Left colon (tissue), 2 donors: ENCODE data around the gene SCN7A. TPM values are rescaled to one million over a fixed set of nuclear protein-coding genes. Genes with fewer than 3 reads are reported as not detected.
A peak's percentile ranks its signal among the peaks of the same experiment; 100 is the strongest.
"Not testable (repeated sequence)": the region's sequence is repeated elsewhere in the genome, so short reads cannot be mapped to it uniquely, and the experiment has no call there.

Experiments
- ATAC-seq: fragments of 200-7000 bp; cut with Tn5 transposase; one replicate; pipeline ENCODE4 v1.9.1; 2020; ENCODE audit warnings: mild to moderate bottlenecking, moderate library complexity
- DNase-seq, 2 donors: peaks; one replicate each; pipeline ENCODE4 v3.0.0-alpha.2; 2020
- intact Hi-C, 2 donors: fragments of 100-400 bp; cut with DNase I in 1 of 2; cut with micrococcal nuclease in 1 of 2; formaldehyde crosslinking; loops; one replicate each; pipeline versions ENCODE4 v1.11.2 to v1.14.0; 2022; cut with DNase I, micrococcal nuclease
- total RNA-seq, 2 donors: library from RNA; stranded (reverse); fragmentation: NEBNext Ultra II Directional; extraction: Animal tissue kit (Norgen Biotek cat#: 25700); gene quantifications; one replicate each; pipeline ENCODE4 v1.2.1, GENCODE V29; 2021
- donor health status: DM: no; HTN: no; CAD: no.
- donor health status: DM: yes; HTN: yes; CAD: no.

SCN7A gene
- total RNA-seq, 2 donors from 2014 or later, result 1.6 to 10.0 TPM

DNA sequence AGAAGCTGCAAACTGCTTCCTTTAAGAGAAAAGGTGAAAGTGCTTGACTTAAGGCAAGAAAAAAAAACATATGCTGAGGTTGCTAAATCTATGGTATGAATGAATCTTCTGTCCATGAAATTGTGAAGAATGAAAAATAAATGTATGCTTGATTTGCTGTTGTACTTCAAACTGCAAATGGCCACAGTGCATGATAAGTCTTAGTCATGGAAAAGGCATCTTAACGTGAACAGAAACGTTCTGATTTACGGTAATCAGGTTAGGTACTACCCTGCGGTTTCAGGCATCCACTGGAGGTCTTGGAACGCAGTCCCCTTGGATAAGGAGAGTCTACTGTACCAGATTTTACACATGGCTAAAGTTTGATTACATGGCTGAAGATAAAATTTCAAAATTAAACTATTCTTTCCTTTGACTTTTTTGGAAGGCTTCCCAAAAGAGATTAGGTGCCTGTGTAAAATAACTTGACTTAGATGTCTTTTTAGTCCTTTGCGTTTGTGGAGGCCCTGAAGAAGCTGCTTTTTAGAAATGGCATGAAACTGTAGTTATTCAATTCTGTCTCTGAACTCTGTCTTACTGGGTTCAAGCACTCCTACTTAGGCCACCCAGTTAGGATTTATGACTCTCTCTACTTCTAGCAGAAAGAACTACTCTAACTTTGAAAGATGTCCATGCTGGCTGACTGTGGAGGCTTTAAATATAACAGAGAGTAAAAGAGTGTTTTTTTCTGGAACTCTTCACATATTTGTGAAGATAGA is 82.4 kb downstream of the SCN7A start:
- no peak for DNase-seq
- intact Hi-C loops, result no loop called here
- ATAC-seq, result no peak

DNA sequence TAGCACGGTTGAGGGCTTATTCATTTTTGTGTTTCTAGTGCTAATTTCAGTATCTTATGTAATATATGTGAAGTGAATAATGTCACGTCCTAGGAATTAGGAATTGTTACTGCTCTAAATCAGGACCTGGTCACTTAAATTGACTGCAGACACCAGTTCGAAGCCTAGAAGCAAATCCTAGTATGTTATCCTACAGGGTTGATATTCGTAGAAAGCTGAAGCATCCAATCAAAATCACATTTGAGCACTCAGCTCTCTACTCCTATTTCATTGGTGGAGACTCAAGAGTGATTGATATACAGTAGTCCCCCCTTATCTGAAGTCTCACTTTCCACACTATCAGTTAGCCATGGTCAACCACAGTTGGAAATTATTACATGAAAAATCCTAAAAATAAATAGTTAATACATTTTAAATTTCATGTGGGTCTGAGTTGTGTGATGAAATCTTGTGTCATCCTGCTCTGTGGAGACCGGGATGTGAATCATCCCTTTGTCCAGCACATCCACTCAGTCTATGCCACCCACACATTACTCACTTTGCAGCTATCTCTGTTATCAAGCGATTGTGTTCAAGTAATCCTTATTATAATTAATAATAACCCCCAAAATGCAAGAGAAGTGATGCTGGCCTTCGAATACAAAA is 83.1 kb downstream of the SCN7A start:
- intact Hi-C loops, result no loop called here
- ATAC-seq (no peak), DNase-seq (no peak)

DNA sequence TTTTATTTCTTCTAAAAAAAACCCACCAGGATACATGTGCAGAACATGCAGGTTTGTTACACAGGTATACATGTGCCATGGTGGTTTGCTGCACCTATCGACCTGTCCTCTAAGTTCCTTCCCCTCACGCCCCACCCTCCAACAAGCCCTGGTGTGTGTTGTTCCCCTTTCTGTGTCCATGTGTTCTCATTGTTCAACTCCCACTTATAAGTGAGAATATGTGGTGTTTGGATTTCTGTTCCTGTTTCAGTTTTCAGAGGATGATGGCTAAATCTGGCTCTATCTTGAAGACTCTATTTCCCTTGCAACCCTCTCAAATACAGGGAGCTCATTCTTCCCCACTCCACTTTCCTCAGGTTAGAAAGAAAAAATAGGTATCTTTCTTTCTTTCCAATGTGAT is 86.3 kb downstream of the SCN7A start:
- ATAC-seq, DNase-seq: not testable (repeated sequence)
- intact Hi-C loops, result loop anchor here in 1 of 2 donors (10.0 kb wide), 1 partner anchor 223 kb away; no protein-coding TSS in a partner anchor

DNA sequence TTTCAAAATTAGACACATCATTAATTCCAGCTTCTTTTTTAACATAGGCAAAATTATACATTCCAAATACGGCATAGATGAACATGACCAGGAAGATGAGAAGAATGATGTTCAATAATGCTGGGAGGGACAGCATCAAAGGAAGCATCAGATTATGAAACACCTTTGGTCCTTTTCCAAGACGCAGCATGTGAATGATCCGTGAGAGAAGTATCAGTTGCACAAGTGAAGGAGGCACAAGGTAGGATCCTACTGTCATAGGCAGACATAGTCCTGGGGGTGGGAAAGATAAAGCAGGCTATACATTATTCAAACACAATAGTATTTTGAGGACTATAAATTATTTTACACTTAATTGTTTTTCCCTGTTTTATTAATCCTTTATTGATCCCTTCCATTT is 87.7 kb downstream of the SCN7A start:
- no peak for ATAC-seq
- intact Hi-C loops, result loop anchor here in 1 of 2 donors (10.0 kb wide), 1 partner anchor 222 kb away; no protein-coding TSS in a partner anchor
- no peak for DNase-seq

DNA sequence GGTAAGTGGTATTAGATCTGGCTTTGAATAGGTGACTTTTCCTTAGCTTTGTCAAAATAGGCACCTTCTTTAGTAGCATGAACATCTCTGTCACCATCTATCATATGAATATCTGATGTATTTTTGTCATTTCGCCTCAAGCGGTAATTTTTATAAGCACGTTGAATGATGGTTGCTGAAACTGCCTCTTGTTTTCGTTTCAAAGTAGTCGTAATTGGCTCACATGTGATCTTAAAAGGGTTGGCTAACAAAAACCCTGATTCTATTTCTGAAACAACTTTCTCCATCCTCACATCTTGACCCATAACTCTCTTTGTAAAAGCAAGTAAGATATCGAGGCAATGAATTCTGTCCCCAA is 88.5 kb downstream of the SCN7A start:
- intact Hi-C loops, result loop anchor here in 1 of 2 donors (10.0 kb wide), 1 partner anchor 221 kb away; no protein-coding TSS in a partner anchor
- no peak for ATAC-seq

DNA sequence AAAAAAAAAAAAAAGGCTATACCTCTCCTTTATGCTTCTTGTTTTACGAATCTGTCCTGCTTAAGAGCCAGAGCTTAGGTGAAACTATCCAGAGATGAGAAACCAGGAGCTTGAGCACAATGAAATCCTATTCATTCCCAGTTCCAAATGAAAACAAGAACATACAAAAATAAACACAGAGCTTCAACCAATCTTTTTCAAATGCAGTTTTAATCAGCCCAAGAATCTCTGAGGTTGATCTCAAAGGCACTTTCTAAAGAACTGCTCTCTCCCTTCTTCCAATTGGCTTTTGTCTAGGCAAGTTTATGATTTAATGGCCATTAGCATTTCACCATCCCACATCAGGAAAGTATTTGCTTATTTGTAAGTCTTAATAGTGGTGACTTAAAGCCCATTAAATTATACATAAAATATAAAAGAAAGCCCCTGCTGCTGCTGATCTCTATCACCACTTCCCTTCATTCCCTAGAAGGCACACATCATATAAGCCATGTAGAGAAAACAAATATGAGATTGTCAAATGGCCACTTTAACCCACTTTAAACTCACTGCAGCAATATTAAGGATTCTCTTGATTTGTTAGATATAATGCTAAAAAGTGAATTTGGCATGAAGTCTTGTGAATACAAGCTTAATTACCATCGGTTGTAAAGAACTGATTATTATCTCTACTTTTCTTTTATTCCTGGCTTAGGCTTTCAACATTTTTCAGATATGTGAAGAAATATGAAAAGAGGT is 89.0 kb downstream of the SCN7A start:
- intact Hi-C loops, result loop anchor here in 1 of 2 donors (10.0 kb wide), 1 partner anchor 220 kb away; no protein-coding TSS in a partner anchor
- DNase-seq (no peak), ATAC-seq (no peak)

More for the DNA sequence above, 88.5 kb downstream of the SCN7A start:
- no peak for DNase-seq

DNA sequence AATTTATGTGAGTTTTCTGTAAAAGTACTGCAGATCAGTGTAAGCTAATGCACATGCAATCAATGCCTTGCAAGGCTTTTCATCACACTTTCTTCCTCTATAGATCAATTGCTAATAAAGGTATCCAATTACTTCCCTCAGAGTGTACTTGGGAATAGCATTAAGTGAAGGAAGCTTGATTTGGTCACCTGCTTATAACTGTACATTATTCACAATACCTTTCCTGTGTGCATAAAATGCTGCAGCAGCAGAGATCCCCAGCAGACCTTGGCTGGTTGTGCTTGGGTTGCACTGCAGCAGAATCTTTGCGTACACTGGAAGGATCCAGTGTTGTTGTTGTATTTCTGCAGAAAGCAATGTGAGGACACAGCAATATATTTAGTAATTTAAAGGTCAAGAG is 99.8 kb downstream of the SCN7A start:
- intact Hi-C loops, result no loop called here
- no peak for DNase-seq
- no peak for ATAC-seq

DNA sequence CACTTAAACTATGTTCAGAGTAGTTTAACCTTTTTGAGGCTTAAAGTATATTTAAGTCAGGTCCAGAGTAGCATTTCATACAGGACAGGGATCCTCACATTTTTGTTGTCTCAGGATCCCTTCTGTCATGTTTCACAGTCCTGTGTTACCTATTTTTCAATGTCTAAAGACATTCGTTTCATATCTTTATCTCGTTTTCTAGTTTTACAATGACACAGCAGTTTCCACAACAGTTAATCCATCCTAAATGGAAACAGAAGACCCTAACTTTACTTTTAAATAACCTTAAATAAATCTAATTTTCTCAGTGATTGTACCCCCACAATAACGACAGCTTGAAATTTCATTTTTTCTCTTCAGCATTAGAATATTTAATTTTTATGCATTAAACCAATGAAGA is 101.0 kb downstream of the SCN7A start:
- DNase-seq, result no peak
- intact Hi-C loops, result no loop called here
- no peak for ATAC-seq

DNA sequence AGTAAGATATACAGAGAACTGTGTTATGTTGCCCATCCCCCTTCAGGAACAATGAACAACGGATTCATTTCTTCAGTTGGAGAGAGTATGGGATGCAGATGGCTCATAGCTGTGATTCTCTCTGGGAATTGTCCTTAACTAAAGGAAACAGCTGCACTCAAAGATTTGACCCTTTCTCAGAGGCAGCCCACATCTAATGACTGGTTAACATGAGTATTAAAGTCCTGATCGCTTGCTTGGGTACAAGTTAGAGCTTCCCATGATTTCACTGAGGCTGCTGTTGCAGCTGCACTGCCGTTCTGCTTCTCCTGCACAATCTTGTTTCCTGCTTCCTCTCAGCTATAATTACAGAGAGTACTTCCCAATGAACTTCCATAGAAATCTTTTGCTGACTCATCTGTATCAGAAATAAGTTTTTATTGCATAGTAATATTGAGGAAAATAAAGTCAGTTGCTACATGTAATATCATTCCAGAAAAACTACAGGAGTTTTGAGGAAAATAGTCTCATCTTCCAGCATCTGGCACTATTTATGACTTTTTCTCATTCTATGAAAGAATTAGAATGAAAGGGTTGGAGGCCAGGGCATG is 105.5 kb downstream of the SCN7A start:
- no peak for ATAC-seq
- no peak for DNase-seq
- intact Hi-C loops, result no loop called here

DNA sequence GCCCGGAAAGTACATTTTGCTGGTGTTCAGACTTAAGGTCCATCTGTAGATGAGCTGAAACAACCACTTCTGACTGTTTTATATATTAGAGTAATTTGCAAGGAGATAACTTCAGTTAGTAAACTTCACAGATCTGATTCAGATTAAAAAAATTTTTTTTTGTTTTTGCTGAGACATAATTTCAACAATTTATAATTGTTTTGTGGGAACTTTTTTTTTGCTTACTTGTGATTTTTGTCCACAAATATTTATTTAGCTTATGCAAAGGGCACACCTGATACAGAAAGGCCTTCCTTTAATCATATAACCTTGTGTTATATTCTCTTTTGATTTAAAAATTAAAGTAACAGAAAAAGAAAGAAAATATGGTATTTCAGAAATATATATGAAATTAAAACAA is 108.7 kb downstream of the SCN7A start:
- ATAC-seq (no peak), DNase-seq (no peak)
- intact Hi-C loops, result no loop called here

DNA sequence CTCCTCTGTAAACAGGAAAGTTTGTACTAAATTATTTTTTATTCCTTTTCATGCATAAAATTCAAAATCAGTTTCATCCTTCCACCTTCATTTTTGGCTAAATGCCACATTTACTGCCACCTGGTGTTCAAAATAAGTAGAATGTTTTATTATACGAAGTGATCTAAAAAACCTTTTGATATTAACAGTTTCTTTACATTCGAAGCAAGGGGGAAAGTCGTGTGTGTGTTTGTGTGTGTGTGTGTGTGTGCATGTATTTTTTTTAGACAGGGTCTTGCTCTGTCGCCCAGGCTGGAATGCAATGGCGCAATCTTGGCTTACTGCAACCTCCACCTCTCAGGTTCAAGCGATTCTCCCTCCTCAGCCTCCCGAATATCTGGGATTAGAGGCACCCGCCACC is 109.3 kb downstream of the SCN7A start:
- ATAC-seq, result no peak
- no peak for DNase-seq
- intact Hi-C loops, result no loop called here

DNA sequence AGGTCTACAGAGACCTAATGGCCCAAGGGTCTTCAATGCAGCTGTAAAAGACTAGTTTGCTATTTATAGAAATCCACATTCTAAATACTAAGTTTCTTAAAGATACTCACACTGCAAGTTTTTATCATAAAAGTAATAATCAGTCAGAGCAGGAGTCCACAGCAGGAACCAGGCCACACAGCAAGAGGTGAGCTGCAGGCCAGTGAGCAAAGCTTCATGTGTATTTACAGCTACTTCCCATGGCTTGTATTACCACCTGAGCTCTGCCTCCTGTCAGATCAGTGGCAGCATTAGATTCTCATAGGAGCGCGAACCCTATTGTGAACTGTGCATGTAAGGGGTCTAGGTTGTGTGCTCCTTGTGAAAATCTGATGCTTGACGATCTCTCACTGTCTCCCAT is 111.6 kb downstream of the SCN7A start:
- no peak for ATAC-seq
- intact Hi-C loops, result no loop called here
- no peak for DNase-seq

DNA sequence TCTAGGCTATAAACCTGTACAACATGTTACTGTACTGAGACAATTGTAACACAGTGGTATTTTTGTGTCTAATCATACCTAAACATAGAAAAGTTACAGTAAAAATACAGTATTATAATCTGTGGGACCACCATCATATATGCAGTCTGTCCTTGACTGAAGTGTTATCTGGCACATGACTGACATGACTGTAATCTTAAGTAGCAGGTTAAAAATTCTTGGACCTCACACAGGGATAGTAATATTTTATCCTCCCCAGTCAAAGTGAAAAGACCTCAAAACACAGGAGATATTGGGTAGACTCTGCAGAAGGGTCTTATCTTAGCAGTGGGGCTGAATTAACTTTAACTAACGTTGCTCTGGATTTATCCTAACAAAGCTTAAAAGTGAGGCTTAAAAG is 113.4 kb downstream of the SCN7A start:
- ATAC-seq, result no peak
- no peak for DNase-seq
- intact Hi-C loops, result no loop called here

DNA sequence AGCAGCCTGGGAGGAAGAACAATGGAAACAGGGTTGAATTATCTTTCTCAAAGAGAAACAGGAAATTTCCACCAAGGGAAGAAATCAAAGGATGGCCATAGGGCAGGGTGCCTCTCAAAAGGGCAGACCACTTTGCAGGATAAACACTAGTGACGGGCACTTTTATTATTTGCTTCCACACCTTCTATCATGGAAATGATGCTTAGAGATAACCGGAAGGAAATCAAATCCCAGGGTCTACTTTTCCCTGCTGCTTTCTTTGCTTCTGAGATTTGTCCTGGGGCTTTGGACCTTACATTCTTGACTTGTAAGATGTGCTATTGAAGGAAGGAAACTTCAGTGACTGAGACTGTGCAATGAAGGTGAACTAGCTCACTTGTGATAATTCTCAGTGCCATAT is 117.2 kb downstream of the SCN7A start:
- intact Hi-C loops, result no loop called here
- ATAC-seq, result no peak
- DNase-seq, result no peak

DNA sequence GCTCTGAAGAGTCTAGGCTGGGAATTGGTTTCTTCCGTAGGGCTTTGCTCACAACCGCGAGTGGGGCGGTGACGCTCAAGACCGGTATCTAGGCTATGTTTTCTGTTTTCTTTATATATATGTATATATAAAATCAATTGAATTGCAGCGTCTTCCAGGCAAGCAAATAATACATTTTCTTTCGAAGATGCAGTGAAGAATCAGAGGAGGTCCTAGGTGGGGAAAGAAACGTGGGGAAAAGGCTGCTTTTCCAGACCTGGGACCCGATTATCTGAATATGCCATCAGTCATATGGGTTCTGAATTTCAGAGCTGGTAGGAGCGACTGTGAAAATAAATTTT is 117.6 kb downstream of the SCN7A start:
- intact Hi-C loops, result no loop called here
- ATAC-seq (peak; percentile 42), DNase-seq (no peak)

DNA sequence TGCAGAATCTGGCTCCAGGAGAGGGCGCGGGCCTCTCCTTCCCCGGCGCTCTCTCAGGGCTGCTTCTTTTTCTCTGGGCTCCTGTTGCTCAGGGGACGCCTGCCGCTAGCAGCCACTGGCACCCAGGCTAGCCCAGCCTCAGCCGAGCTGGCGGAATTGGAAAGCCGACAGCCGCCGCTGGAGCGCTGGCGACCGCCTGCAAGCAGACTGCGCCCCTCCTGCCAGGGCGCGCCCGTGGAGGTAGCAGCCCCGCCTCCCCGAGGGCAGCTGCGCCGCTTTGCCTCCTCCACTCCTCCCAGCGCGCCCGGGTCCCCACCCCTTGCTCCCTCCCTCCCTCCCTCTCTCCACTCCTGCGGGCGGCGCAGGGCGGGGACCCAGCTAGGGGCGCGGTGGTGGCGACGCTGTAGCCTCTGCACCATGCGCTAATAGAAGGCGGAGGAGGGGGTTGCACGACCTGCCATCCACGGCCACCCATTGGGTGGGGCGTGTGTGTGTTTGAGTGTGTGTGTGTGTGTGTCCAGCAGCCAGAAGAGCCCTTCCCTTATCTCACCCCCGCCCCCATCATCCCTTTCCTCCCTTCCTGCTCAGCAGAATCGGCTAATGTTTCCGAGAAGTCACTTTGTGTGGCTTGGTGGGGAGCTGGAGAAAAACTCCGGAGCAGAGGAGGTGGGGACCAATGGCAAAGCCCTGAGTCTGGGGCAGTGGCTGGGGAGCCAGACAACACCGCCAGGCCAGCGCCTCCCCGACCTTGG is 118.1 kb downstream of the SCN7A start, which contains the start of gene SCN9A:
TSS of gene SCN9A (minus strand) at position 209 of the 752 bp plus-strand sequence. CDS start 64,188 bp downstream, outside the sequence.
- intact Hi-C loops, result no loop called here
- DNase-seq (peak; percentile 88 to 90), ATAC-seq (peak; percentile 97)

DNA sequence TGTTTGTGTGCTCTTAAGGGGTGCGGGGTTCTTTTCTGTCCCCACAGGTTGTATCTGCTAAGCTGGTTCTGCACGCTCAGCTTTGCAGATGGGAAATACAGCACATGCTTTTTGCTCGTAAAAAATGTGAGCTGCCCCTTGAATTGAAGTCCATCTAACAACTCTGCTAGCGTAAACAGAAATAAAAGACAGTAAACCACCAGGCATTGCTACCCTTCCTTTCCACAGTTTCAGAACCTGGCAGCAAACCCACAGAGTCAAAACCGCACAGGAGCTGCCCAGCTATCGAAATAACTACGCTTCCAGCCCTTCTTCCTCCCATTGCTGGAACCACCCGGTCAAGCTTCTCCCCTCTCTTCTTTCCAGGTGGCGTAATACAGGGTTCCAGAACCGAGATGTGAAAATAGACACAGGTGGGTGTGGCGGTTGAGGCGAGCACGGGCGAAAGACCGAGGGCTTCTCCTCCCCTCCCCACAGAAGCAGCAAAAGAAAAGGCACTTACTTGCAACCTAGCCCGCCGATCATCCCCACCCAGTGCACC is 118.8 kb downstream of the SCN7A start:
- DNase-seq (peak in 1 of 2 donors; percentile 44), ATAC-seq (peak; percentile 50)
- intact Hi-C loops, result no loop called here

DNA sequence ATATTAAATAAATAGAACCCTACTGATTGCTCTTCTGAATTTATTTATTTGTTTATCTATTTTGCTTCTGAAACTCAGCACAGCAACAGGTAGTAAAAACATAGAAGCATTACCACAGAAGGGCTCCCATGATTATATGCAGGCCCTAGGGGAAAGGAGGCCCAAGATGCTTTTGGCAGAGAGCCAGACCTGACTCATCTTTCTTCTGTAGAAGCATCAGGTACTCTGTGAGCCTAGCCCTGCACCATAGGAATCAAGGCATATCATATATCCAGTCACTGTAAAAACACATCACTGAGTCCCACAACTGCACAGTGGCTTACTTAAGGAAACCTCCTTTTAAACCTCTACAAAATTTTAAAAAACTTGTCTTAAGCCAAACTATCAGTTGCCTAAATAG is 120.1 kb downstream of the SCN7A start:
- ATAC-seq, result no peak
- intact Hi-C loops, result no loop called here
- DNase-seq, result peak in 1 of 2 donors; percentile 10
